GM23248 (cell line): Measurements from ENCODE around the gene NEK10.

Experiments
- EZH2 ChIP-seq: fragments of 200-600 bp; sonication (generic); IDR thresholded peaks from 2 replicates; pipeline ENCODE4 v1.6.1; 2018; ENCODE audit warnings: antibody characterized with exemption, mild to moderate bottlenecking; ENCODE audit not compliant: insufficient read depth, poor library complexity, severe bottlenecking
- EZH2phosphoT487 ChIP-seq: fragments of 200-600 bp; sonication (generic); IDR thresholded peaks from 2 replicates; pipeline ENCODE4 v1.6.1; 2018; ENCODE audit warnings: antibody characterized with exemption, moderate library complexity, mild to moderate bottlenecking, low read depth; ENCODE audit not compliant: insufficient read depth

DNA sequence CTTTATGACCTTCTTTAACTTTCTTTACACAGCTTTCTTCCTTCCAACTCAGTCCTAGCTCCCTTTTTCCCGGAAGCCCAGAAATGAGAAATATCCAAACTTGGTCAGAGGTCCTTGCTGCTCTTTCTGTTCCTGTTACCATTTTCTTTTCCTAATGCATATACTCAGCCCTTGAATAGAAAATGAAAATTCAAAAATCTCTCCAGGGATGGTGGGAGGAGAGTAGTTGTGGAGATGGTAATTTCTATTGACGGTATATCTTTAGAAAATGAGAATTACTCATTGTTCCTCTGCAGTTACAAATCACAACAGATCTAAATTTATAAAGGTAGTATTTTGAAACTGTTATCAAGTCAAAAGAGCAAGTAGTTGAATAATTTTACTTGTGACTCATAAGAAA lies 255.1 kb downstream of the NEK10 start:
- no peak for TF ChIP-seq EZH2
- TF ChIP-seq EZH2phosphoT487: no peak
